Body of pancreas (tissue), 4 donors: Measurements from ENCODE around the gene SLC26A9.

Experiments used
- POLR2A ChIP-seq, 3 donors: fragments of 450-650 bp; IDR thresholded peaks; one replicate each; pipeline ENCODE4 v1.6.1; 2016; ENCODE audit warnings: antibody characterized with exemption in 3 of 3, mild to moderate bottlenecking in 2 of 3
- TF ChIP-seq, protein P1 (sequence below), 7 experiments: fragments of 450-650 bp in 4 of 7; fragments of 200-600 bp in 3 of 7; sonication (generic) in 3 of 7; IDR thresholded peaks; one replicate each; pipeline ENCODE4 v1.5.1; 2016 to 2019; ENCODE audit warnings: antibody characterized with exemption in 7 of 7

DNA sequence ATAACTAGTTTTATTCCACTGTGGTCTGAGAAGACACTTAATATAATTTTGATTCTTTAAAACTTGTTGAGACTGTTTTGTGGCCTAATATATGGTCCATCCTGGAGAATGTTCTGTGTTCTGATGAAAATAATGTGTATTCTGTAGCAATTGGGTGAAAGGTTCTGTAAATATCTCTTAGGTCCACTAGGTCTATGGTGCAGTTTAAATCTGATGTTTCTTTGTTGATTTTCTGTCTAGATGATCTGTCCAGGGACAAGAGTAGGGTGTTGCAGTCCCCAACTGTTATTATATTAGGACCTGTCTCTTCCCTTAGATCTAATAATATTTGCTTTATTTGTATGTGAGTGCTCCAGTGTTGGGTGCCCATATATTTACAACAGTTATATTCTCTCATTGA, 59.5 kb downstream of the SLC26A9 start:
- TF ChIP-seq, protein P1, sequence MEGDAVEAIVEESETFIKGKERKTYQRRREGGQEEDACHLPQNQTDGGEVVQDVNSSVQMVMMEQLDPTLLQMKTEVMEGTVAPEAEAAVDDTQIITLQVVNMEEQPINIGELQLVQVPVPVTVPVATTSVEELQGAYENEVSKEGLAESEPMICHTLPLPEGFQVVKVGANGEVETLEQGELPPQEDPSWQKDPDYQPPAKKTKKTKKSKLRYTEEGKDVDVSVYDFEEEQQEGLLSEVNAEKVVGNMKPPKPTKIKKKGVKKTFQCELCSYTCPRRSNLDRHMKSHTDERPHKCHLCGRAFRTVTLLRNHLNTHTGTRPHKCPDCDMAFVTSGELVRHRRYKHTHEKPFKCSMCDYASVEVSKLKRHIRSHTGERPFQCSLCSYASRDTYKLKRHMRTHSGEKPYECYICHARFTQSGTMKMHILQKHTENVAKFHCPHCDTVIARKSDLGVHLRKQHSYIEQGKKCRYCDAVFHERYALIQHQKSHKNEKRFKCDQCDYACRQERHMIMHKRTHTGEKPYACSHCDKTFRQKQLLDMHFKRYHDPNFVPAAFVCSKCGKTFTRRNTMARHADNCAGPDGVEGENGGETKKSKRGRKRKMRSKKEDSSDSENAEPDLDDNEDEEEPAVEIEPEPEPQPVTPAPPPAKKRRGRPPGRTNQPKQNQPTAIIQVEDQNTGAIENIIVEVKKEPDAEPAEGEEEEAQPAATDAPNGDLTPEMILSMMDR (IDR thresholded peaks at IDR 0.05), result no peak
- TF ChIP-seq POLR2A (IDR thresholded peaks at IDR 0.05), result no peak
